DMS153 (cell line): ENCODE measurements around the gene RYR2.
"Not testable (repeated sequence)": the region's sequence is repeated elsewhere in the genome, so short reads cannot be mapped to it uniquely, and the experiment has no call there.

Experiments used
- DNase-seq: peaks from one replicate; lab custom pipeline; 2025; lab: John Stamatoyannopoulos, UW

The RYR2 gene

DNA sequence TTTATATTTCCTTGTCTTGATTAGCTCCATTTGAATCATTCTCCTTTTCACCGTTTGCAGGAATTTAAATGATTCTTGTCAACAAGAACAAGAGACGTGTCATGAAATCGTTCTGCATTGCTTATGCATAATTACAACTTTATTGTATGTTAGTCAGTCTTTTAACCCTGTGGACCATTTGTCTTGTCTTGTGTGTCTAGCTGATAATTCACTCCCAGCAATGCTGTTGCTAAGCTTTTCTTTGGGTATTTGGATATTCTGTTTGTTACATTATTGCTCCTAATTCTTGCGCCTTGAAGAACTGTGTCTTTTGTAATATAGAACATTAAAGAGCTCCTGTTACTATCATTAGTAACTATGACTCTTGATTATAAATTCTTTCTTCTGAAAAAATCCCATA lies 311.9 kb downstream of the RYR2 start:
- DNase-seq: no peak

DNA sequence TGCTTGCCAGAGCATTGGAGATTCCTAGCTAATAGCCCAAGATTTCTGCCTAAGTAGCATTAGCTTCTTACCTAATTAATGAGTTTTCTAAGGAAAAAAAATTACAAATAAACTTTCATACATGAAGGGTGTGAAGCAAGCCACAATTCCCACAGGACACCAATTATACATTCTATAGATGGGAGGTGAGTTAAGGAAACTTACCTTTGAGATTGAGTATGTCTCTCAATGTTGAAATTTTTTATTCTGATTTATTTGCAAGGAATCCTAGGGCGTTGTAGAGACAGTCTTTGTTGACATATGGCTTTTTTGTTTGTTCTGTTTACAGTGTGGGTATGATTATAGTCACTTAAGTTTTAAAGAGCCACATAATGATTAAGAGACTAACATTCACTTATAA lies 313.0 kb downstream of the RYR2 start:
- DNase-seq: no peak

DNA sequence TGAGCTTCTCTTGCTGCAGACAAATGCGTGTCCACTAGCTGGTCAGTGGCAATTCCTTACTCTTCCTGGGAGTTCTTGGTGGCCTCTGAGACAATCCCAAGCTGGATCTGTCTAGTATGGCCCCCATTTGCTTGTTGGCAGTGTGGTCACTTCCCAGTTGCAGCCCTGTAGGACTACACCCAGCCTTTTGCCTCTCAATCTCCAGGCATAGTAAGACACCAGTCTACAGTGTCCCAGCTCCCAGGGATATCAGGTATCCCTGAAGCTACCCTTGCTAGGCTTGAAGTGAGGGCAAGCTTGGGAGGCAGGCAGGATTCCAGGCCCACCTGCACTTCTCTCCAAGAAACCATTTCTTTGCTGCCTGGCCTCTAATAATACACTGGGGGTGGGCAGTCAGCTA lies 316.6 kb downstream of the RYR2 start:
- DNase-seq: no peak

DNA sequence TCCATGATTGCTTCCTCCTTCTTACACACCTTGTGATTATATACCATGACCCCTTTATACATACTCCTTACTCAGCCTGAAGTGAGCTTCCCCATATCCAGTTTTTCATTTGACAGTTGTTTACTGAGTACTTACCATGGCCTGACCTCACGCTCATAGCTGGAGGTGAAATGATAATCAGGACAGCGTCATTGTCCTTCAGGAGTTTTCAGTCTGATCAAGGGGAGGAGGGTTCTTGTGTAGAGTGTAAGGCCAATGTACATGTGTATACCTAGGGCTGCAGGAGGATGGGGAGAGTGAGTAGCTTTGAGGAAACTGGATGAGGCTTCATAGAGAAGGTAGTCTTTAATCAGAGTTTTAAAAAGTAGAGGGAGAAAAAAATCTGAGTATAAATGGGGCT lies 325.8 kb downstream of the RYR2 start:
- DNase-seq: no peak

DNA sequence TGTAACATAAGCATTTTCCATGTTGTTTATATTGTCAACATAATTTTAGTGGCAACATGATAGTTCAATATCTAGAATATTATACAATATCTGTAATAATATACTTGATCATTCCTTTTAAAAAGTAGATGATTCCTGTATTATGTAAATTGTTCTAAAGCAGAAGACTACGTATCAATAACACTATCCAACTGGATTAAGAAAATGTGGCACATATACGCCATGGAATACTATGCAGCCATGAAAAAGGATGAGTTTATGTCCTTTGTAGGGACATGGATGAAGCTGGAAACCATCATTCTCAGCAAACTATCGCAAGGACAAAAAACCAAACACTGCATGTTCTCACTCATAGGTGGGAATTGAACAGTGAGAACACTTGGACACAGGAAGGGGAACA lies 329.5 kb downstream of the RYR2 start:
- not testable (repeated sequence) for DNase-seq

DNA sequence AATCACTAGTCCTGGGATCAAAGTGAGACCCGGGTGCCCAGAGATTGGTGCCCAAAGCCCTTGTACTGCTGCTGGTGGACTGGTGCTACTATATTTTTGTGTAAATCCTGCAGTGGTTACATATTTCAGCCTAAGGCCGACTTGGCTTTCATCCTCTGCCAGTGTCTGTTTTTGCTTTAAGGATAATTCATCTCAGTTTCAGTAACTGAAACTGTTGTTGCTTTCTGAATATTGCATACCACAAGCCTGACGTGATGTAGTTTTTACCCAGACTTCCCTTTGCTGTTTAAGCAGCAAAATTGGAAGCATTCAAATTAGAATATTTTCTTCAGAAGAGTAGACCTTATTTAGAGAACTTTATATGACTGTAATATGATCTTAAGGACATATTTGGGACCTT lies 341.8 kb downstream of the RYR2 start:
- DNase-seq: no peak

DNA sequence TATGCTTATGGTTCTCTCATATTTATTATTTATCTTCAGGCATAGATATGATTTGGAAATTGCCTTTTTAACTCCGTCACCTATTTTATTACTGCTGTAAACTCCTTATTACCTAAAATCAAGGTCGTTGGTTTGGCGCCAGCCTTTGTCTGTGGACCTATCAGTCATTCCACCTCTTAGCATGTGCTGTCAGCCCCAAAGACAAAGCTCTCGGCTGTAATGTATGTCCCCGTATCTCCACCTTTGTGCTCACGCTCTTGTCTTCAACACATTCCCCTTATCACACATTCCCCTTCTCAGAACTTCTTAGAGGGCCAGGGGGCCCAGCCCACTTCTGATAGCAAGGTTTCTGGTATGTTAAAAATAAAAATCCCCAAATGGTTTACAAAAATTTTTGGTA lies 342.2 kb downstream of the RYR2 start:
- DNase-seq: no peak

DNA sequence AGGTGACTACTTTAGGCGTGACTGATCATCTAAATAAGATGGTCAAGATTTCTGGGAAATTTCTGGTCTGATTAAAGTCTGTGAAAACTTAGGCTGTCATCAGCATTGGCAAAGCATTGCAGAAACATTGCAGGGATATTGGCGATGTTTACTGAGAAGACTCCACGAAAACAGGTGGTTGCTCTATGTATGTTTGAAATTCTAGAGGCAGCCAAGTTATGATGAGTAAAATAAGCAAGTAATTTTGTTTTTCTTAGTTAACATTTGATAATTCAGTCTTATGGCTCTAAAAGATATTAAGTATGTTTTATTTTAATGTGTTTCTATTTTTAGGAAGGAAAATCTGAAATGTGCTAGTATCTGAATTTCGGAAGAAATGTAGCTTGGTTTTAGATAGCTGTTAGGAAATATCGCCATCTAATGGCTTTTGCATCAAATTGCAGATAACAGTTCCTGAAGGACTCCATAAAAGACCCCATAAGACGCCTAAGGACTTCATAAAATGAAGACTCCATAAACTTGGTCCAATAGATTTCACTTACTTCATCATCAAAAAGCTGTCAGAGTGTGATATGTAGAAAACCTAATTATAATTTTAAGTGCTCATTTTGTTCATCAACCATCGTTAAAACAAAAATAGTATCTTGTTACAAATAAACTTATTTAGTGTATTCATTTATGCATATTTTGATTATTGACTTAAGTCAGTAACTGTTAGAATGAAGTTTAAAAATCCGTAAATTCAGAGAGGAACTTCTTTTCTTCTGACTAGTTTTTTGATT lies 344.6 kb downstream of the RYR2 start:
- no peak for DNase-seq

DNA sequence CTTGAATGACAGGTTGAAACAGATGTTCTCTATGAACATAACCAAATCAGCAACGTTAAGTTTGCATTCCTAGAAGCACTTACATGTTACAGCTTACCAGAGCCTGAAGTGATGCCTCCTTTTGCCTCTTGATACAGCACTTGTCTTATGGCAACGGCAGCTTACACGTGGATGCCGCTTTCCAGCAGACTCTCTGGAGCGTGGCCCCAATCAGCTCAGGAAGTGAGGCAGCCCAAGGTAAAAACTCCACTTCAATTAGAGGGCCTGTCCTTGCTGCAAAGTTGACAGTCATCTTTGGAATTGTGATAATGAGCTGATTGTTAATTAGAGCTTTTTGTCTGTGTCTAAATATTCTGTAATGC lies 345.1 kb downstream of the RYR2 start:
- no peak for DNase-seq

DNA sequence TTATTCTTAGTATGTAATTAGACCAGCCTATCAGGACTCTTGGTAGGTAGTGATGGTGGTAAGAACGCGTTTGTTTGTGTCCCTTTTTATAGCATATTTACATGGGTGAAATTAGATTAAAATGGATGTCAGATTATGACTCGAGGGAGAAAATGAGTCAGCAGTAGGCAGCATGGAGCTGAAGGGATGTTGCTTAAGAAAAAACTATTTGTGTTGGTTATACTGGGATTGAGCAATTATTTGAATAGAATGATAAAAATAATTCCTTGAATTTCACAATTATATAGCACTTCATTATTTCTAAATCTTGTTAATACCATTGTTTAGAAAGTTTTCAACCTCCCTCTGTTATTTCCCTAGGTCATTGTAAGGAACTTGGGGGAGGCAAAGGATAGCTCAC lies 348.8 kb downstream of the RYR2 start:
- no peak for DNase-seq

DNA sequence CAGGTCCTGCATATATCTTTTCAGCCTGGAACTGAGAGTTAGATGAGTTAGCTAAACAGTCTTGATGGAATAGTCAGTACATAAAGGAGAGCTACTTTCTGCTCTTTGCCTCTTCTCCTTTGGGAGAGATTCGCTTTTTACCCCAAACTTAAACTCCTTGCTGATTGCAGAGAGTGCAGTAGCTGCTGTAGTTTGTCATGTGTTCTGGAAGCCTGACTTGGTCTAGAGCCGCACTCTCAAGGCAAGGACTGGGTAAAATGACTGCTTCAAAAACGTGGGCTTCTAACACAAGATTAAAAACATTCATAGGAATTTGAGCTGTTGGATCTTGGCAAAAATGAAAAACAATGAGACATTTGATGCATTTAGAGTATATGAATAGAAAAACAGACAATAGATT lies 351.6 kb downstream of the RYR2 start:
- no peak for DNase-seq

DNA sequence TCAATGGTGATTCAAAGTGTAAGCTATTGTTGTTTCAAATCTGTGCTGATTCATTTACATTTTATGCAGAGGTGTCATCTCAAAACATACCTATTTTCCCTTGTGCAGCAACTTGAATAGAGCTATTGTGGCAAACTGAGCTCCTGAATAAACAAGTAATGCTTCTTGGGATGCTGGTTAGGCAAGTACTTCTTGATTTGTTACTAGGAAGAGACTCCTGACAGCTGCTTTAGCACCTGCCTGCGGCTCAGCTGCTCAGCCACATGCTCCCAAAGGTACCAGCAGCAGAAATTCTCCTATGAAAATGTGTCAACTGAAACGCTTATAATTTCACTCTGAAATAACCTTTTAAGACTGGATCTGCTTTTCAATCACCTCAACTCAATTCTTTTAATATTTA lies 352.3 kb downstream of the RYR2 start:
- no peak for DNase-seq

DNA sequence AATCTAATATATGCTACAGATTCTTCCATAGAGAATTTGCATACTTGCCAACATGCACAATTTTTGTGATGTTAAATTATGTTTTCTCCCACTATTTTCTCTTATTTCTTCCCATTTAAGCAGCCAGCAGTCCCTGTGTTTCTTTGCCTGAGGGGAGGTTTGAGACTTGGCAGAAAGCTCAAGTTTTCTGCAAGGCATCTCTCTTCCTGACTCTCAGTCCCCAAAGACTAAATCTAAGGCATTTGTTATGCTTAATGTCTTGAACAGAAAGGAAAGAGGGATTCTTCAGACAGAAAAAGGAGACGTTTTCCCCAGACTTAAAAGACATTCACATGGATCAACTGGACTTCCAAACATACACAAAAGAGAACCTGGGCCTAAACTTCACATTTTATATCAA lies 354.4 kb downstream of the RYR2 start:
- no peak for DNase-seq

DNA sequence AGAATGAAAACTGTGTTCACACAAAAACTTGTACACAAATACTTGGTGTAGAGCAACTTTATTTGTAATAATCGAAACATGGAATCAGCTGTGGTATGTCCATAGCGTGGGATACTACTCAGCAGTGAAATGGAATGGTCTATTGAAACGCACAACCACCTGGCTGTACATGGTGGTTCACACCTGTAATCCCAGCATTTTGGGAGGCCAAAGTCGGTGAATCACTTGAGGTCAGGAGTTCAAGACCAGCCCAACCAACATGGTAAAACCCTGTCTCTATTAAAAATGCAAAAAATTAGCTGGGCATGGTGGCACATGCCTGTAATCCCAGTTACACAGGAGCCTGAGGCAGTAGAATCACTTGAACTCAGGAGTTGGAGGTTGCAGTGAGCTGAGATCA lies 356.8 kb downstream of the RYR2 start:
- no peak for DNase-seq

DNA sequence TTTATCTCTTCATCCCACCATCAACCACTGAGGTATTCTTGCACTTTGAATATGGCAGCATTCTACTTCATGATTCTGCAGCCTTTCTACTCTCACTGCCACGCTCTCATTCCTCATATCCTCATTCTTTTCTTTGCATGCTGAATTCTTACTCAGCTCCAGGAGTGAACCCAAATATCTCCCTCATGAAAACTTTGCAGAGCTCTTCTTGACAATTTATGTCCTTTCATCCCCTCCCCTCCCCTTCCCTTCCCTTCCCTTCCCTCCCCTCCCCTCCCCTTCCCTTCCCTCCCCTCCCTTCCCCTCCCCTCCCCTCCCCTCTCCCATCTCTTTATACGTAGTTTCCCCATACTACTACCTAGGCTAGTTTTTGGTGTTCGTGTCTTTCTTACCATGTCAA lies 363.9 kb downstream of the RYR2 start:
- DNase-seq: no peak

DNA sequence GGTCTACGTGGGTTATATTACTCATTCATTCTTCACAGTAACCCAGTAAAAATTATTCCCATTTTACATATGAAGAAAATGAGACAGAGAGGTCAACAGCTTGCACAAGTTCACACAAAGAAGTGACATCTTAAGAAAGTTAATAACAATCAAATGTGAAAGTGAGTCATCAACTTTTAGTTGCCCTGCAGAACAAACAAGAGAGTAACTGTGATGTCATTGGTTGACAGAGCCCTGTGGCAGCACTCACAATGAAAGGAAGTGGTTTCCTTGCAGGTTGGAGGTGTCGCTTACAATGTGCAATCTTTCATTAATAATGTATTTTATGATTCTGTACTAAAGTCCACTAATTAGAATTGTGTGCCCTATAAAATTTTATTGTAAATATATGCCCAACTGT lies 369.6 kb downstream of the RYR2 start:
- DNase-seq: no peak

DNA sequence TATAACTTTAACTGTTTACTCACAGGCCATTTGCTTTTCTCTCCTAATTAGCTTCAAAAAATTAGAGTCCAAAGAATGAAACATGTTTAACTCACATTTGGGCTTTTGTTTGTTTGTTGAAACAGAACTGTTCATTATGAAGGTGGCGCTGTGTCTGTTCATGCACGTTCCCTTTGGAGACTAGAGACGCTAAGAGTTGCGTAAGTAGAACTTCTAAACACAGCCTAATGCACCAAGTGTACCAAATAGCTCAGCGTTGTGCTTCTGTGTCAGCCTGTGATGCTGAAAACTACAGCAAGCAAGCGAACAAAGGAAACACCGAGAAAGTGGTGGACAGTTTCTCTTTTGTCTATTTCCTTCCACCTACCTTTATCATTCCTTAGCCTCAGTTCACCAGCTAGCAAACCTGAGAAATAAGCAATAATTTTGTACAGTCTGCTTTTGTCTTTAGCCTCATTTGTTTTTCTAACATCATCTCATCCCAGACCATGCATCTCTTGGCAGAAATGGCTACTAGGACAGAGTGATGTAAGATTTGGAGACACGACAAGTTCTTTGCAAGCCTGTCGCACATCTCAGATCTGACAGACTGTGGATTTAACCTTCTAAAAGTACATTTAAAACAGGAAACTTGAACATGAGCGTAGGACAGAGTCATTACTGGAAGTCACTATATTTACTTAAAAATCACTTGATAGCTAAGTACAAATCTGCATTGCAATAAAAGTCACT lies 375.1 kb downstream of the RYR2 start:
- no peak for DNase-seq

DNA sequence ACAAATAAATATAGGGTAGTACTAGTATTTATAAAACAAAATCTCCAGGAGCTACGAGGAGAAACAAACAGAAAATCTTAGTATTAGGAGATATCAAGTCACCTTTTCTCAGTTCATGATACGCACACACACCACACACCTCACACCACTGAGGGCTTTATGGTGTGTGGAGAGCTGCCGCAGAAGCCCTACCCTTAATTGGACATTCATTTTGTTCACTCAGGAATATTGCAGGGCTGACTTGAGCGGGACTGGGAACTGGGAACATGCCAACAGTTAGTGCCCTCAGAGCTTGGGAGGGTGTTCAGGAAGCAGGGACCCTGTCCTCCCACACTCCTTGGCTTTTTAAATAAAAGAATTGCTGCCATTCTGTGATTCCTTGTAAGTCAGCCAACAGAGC lies 386.8 kb downstream of the RYR2 start:
- DNase-seq: no peak

DNA sequence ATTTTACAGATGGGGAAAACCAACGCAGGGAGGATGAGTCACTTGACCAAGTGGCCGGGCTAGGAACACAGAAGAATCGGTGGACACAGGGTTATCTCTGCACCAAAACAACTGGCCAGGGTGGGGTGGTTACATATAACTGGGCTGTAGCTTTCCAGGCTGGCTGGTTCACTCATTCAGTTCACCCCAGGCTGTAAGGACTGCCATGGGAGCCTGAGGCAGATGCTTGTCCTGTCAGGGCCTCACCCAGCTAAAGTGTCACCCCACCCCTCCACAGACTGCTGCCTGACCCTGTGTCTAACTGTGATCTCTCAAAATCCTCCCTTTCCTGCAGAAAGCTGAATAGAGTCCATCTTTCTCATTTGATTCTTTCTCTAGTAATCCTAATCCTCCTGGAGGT lies 387.3 kb downstream of the RYR2 start:
- DNase-seq: no peak

DNA sequence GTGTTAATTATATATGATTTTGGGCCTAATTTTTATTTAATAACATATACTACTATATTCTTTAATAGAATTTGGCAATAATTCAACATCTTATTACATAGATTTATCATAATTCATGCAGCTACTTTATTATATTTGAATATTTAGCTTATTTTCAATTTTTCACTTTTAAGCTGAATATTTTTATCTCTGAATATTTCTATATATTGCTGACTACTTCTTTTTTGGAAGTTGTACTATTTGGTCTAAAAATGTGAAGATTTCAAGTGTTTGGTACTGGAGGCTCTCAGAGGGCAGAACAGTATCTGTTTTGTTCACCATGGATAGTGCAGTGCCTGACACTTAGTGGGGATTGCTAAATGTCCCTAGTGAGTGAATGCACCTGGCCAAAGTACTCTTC lies 389.5 kb downstream of the RYR2 start:
- no peak for DNase-seq

DNA sequence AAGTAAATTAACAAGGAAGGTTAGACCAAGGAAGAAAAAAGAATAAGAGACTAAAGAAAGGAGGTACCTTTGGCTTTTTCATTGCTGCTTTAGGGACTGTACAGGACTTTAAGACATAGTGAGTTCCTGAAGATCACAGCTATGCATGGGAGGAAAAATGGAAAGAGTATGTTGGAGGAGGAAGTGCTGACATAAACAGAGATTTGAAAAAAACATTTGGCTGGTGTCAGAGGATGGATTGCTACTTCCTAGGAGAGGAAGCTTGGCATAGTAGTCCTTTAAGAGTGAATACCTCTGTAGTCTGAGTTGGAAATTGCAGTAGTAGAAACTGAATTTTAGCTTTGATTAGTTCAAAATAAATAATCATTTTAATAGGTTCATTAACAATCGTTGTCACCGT lies 398.4 kb downstream of the RYR2 start:
- no peak for DNase-seq

DNA sequence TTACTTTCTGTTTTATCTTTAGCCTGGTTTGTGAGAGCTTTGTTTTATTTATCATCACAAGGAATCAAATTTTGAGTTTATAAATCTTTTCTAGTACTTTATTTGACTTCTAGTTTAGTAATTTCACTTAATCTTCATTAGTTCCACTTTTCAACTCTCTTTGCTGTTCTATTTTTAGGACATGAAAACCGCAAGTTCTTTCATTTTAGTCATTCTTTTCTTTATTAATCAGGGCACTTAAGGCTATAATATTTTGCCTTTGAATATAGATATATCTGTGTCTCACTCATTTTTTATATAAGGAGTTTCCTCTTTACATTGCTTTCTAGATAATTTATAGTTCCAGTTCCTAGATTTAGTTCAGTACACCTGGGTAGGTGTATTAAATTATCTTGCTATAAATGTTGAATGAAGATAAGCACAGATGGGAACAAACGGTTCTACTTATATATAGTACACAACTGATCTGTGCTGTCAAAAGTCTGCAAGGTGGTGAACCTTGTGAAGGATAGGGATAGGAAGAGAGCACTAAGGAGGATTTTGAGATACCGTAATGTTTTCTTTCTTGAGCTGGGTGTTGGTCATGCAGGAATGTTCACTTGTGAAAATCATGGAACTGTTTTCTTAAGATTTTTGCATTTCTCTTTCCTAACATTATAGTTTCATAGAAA lies 402.3 kb downstream of the RYR2 start:
- no peak for DNase-seq

DNA sequence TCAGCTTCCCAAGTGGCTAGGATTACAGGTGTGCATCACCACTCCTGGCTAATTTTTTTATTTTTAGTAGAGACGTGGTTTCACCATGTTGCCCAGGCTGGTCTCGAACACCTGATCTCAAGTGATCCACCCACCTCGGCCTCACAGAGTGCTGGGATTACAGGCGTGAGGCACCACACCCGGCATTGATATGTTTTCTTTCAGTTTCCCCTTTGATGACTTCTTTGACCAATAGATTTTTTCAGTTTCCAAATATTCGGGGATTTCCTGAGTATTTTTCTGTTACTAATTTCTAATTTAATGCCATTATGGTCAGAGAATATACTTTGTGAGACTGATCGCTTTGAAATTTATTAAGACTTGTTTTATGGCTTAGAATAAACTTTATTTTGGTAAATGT lies 406.1 kb downstream of the RYR2 start:
- no peak for DNase-seq
